GM23338 (cell line): ENCODE data around the gene NTRK3. TPM values are rescaled to one million over a fixed set of nuclear protein-coding genes. Genes with fewer than 3 reads are reported as not detected.

Experiments used
- ATAC-seq: fragments of 200-7000 bp; cut with Tn5 transposase; 3 replicates; pipeline ENCODE4 v1.9.1; 2020
- DNase-seq: peaks from one replicate; pipeline ENCODE4 v3.0.0-alpha.2; 2015; ENCODE audit warnings: low spot score
- H2AFZ ChIP-seq: fragments of 200-600 bp; sonication (generic); 2 replicates; pipeline ENCODE4 v1.8.0; 2016; ENCODE audit warnings: antibody characterized with exemption, mild to moderate bottlenecking, moderate library complexity
- H3F3A ChIP-seq: fragments of 200-600 bp; sonication (generic); replicated peaks from 2 replicates; pipeline ENCODE4 v1.8.0; 2017; ENCODE audit warnings: antibody characterized with exemption, mixed run types, low read depth
- H3K27ac ChIP-seq: fragments of 200-600 bp; sonication (generic); 2 replicates; pipeline ENCODE4 v1.6.1; 2016; ENCODE audit warnings: low read depth
- H3K27me3 ChIP-seq: fragments of 200-600 bp; sonication (generic); 2 replicates; pipeline ENCODE4 v1.8.0; 2016; ENCODE audit warnings: mild to moderate bottlenecking, mixed run types, moderate library complexity; ENCODE audit not compliant: insufficient read depth
- H3K36me3 ChIP-seq: fragments of 200-600 bp; sonication (generic); 2 replicates; pipeline ENCODE4 v1.8.0; 2016; ENCODE audit warnings: mild to moderate bottlenecking; ENCODE audit not compliant: insufficient read depth
- H3K4me1 ChIP-seq: fragments of 200-600 bp; sonication (generic); 2 replicates; pipeline ENCODE4 v1.8.0; 2016; ENCODE audit warnings: mild to moderate bottlenecking, moderate library complexity; ENCODE audit not compliant: insufficient read depth
- H3K4me2 ChIP-seq: fragments of 200-600 bp; sonication (generic); 2 replicates; pipeline ENCODE4 v1.7.1; 2017; ENCODE audit warnings: mixed run types
- H3K4me3 ChIP-seq: fragments of 200-600 bp; sonication (generic); 2 replicates; pipeline ENCODE4 v1.6.1; 2016; ENCODE audit warnings: mixed run types
- H3K79me2 ChIP-seq: fragments of 200-600 bp; sonication (generic); replicated peaks from 2 replicates; pipeline ENCODE4 v1.8.0; 2017; ENCODE audit warnings: mild to moderate bottlenecking; ENCODE audit not compliant: insufficient read depth
- H3K9me2 ChIP-seq: fragments of 200-600 bp; sonication (generic); 2 replicates; pipeline ENCODE4 v1.8.0; 2017; ENCODE audit not compliant: insufficient read depth
- H4K20me1 ChIP-seq: fragments of 200-600 bp; sonication (generic); replicated peaks from 2 replicates; pipeline ENCODE4 v1.8.0; 2017; ENCODE audit warnings: mild to moderate bottlenecking; ENCODE audit not compliant: insufficient read depth
- H3K27ac Mint-ChIP-seq: 2 replicates; pipeline ENCODE4 v1.8.0; 2020; ENCODE audit warnings: inconsistent platforms, mild to moderate bottlenecking, moderate library complexity, mixed read lengths
- H3K27me3 Mint-ChIP-seq: 3 replicates; pipeline ENCODE4 v1.8.0; 2022; ENCODE audit warnings: low read depth, mild to moderate bottlenecking, moderate library complexity, mixed read lengths, inconsistent platforms; ENCODE audit not compliant: insufficient read depth, poor library complexity
- H3K36me3 Mint-ChIP-seq: 3 replicates; pipeline ENCODE4 v1.8.0; 2021; ENCODE audit warnings: low read depth, mild to moderate bottlenecking, inconsistent platforms, moderate library complexity, mixed read lengths
- H3K4me1 Mint-ChIP-seq: 3 replicates; pipeline ENCODE4 v1.8.0; 2020; ENCODE audit warnings: mild to moderate bottlenecking, inconsistent platforms, mixed read lengths
- H3K4me3 Mint-ChIP-seq: 3 replicates; pipeline ENCODE4 v1.8.0; 2021; ENCODE audit warnings: moderate library complexity, mild to moderate bottlenecking, inconsistent platforms, mixed read lengths
- H3K9me3 Mint-ChIP-seq: 3 replicates; pipeline ENCODE4 v1.8.0; 2020; ENCODE audit warnings: moderate library complexity, mild to moderate bottlenecking, inconsistent platforms, mixed read lengths
- CREB1 ChIP-seq: fragments of 250-450 bp; sonication (Bioruptor Pico); IDR thresholded peaks from 2 replicates; pipeline ENCODE4 v1.5.0; 2020; ENCODE audit warnings: low read depth, mild to moderate bottlenecking, moderate library complexity
- ETS1 ChIP-seq: IDR thresholded peaks from 2 replicates; pipeline ENCODE4 v1.6.1; 2016; ENCODE audit warnings: antibody characterized with exemption
- EZH2 ChIP-seq: fragments of 200-600 bp; sonication (generic); IDR thresholded peaks from one replicate; pipeline ENCODE4 v1.8.0; 2017; ENCODE audit warnings: antibody characterized with exemption, mild to moderate bottlenecking, low read depth; ENCODE audit not compliant: unreplicated experiment
- EZH2phosphoT487 ChIP-seq: fragments of 200-600 bp; sonication (generic); IDR thresholded peaks from one replicate; pipeline ENCODE4 v1.8.1; 2018; ENCODE audit warnings: antibody characterized with exemption; ENCODE audit not compliant: unreplicated experiment
- JUNB ChIP-seq: IDR thresholded peaks from one replicate; pipeline ENCODE4 v1.6.1; 2016; ENCODE audit warnings: antibody characterized with exemption; ENCODE audit not compliant: unreplicated experiment
- NANOG ChIP-seq: IDR thresholded peaks from 2 replicates; pipeline ENCODE4 v1.6.1; 2016; ENCODE audit warnings: antibody characterized with exemption, borderline replicate concordance
- POLR2AphosphoS5 ChIP-seq: IDR thresholded peaks from 2 replicates; pipeline ENCODE4 v1.6.1; 2016; ENCODE audit warnings: antibody characterized with exemption, low read depth
- STAT1 ChIP-seq: IDR thresholded peaks from one replicate; pipeline ENCODE4 v1.6.1; 2016; ENCODE audit warnings: antibody characterized with exemption; ENCODE audit not compliant: unreplicated experiment
- ZNF114 ChIP-seq: fragments of 250-450 bp; sonication (Bioruptor Pico); IDR thresholded peaks from 2 replicates; pipeline ENCODE4 v1.5.0; 2020; ENCODE audit warnings: mild to moderate bottlenecking, moderate library complexity
- polyA plus RNA-seq: library from polyadenylated mRNA; unstranded; fragments of >200 nt; fragmentation: Nextera tagmentation; extraction: Ambion mirVana; gene quantifications from 2 replicates; pipeline ENCODE4 v1.2.1, GENCODE V29; 2016
- total RNA-seq: library from RNA; depleted of rRNA; stranded (reverse); fragments of >200 nt; shearing (Covaris generic); gene quantifications from 2 replicates; pipeline ENCODE4 v1.2.3, GENCODE V29; 2014
- TF ChIP-seq, protein P1 (sequence below), 2 experiments: fragments of 200-600 bp in 1 of 2; sonication (generic) in 1 of 2; conservative IDR thresholded peaks; 2 replicates each; pipeline versions ENCODE4 v1.5.1 to v1.6.1; 2016 to 2017; ENCODE audit warnings: antibody characterized with exemption in 2 of 2, low read depth in 2 of 2, mild to moderate bottlenecking in 2 of 2, moderate library complexity in 1 of 2
- TF ChIP-seq, protein P2 (sequence below): IDR thresholded peaks from one replicate; pipeline ENCODE4 v1.6.1; 2018; ENCODE audit warnings: antibody characterized with exemption; ENCODE audit not compliant: unreplicated experiment

Gene NTRK3
- total and polyA plus RNA-seq, 2 experiments from 2014 or later = 3.1 to 5.3 TPM

GRCh38 chr15:88066636-88067330 is 189.8 kb downstream of the NTRK3 start (continued):
- TF ChIP-seq ETS1 = no peak
- TF ChIP-seq EZH2phosphoT487 = no peak
- TF ChIP-seq ZNF114 (CRISPR knock-in tag) = no peak
- no peak for TF ChIP-seq JUNB
- no peak for TF ChIP-seq POLR2AphosphoS5
- TF ChIP-seq EZH2 = no peak
- TF ChIP-seq NANOG = no peak
- TF ChIP-seq STAT1 = no peak

- H3K36me3 Mint-ChIP-seq = no peaks in the 10 kb centered on the region
- TF ChIP-seq, protein P1, sequence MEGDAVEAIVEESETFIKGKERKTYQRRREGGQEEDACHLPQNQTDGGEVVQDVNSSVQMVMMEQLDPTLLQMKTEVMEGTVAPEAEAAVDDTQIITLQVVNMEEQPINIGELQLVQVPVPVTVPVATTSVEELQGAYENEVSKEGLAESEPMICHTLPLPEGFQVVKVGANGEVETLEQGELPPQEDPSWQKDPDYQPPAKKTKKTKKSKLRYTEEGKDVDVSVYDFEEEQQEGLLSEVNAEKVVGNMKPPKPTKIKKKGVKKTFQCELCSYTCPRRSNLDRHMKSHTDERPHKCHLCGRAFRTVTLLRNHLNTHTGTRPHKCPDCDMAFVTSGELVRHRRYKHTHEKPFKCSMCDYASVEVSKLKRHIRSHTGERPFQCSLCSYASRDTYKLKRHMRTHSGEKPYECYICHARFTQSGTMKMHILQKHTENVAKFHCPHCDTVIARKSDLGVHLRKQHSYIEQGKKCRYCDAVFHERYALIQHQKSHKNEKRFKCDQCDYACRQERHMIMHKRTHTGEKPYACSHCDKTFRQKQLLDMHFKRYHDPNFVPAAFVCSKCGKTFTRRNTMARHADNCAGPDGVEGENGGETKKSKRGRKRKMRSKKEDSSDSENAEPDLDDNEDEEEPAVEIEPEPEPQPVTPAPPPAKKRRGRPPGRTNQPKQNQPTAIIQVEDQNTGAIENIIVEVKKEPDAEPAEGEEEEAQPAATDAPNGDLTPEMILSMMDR (conservative IDR thresholded peaks at IDR 0.05; ENCODE audit: low read depth in 2 of 2) = no peak
- TF ChIP-seq EZH2phosphoT487 (no peak), CREB1 (CRISPR knock-in tag) (no peak), STAT1 (no peak), NANOG (no peak)
- no peak overlapping the region for H3K27ac Mint-ChIP-seq
These were observed 195.1 kb downstream of the NTRK3 start for GRCh38 chr15:88061452-88061851.

GRCh38 chr15:88060383-88060782 is 196.2 kb downstream of the NTRK3 start:
- Histone ChIP-seq H3K79me2 (no peaks in the 10 kb centered on the region), H3K9me2 (peaks cover 8% of the 10 kb centered on the region), H3K4me2 (no peak overlapping the region), H3K27me3 (no peaks in the 10 kb centered on the region), H4K20me1 (no peaks in the 10 kb centered on the region), H2AFZ (no peak overlapping the region), H3K4me3 (no peak overlapping the region), H3K27ac (no peak overlapping the region), H3K4me1 (no peaks in the 10 kb centered on the region), H3K36me3 (no peaks in the 10 kb centered on the region), H3F3A (no peaks in the 10 kb centered on the region)
- Mint-ChIP-seq H3K9me3 (no peaks in the 10 kb centered on the region), H3K4me3 (no peak overlapping the region), H3K27me3 (no peaks in the 10 kb centered on the region), H3K36me3 (no peaks in the 10 kb centered on the region), H3K27ac (no peak overlapping the region), H3K4me1 (no peaks in the 10 kb centered on the region)
- ATAC-seq = no peak
- no peak for DNase-seq
- TF ChIP-seq, protein P2, sequence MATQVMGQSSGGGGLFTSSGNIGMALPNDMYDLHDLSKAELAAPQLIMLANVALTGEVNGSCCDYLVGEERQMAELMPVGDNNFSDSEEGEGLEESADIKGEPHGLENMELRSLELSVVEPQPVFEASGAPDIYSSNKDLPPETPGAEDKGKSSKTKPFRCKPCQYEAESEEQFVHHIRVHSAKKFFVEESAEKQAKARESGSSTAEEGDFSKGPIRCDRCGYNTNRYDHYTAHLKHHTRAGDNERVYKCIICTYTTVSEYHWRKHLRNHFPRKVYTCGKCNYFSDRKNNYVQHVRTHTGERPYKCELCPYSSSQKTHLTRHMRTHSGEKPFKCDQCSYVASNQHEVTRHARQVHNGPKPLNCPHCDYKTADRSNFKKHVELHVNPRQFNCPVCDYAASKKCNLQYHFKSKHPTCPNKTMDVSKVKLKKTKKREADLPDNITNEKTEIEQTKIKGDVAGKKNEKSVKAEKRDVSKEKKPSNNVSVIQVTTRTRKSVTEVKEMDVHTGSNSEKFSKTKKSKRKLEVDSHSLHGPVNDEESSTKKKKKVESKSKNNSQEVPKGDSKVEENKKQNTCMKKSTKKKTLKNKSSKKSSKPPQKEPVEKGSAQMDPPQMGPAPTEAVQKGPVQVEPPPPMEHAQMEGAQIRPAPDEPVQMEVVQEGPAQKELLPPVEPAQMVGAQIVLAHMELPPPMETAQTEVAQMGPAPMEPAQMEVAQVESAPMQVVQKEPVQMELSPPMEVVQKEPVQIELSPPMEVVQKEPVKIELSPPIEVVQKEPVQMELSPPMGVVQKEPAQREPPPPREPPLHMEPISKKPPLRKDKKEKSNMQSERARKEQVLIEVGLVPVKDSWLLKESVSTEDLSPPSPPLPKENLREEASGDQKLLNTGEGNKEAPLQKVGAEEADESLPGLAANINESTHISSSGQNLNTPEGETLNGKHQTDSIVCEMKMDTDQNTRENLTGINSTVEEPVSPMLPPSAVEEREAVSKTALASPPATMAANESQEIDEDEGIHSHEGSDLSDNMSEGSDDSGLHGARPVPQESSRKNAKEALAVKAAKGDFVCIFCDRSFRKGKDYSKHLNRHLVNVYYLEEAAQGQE = no peak
- TF ChIP-seq STAT1 (no peak), POLR2AphosphoS5 (no peak), CREB1 (CRISPR knock-in tag) (no peak)

More at GRCh38 chr15:88061452-88061851, 195.1 kb downstream of the NTRK3 start:
- Histone ChIP-seq H3K79me2 (no peaks in the 10 kb centered on the region), H3K4me2 (no peak overlapping the region), H2AFZ (no peak overlapping the region), H3K27ac (no peak overlapping the region), H3K36me3 (no peaks in the 10 kb centered on the region), H3K4me1 (no peaks in the 10 kb centered on the region), H3K27me3 (no peaks in the 10 kb centered on the region), H3K4me3 (no peak overlapping the region), H4K20me1 (no peaks in the 10 kb centered on the region), H3K9me2 (peaks cover 17% of the 10 kb centered on the region), H3F3A (no peaks in the 10 kb centered on the region)
- ATAC-seq (no peak), DNase-seq (no peak)
- H3K4me1 Mint-ChIP-seq = peaks cover 3% of the 10 kb centered on the region; the same call in 2 of the 3 replicates
- no peak overlapping the region for H3K4me3 Mint-ChIP-seq
- H3K9me3 Mint-ChIP-seq = no peaks in the 10 kb centered on the region
- no peaks in the 10 kb centered on the region for H3K27me3 Mint-ChIP-seq
